B cell (primary cell): Measurements from ENCODE around the gene PPEF2. TPM values are rescaled to one million over a fixed set of nuclear protein-coding genes. Genes with fewer than 3 reads are reported as not detected.

ENCODE experiments used
- ATAC-seq: fragments of 200-7000 bp; cut with Tn5 transposase; one replicate; pipeline ENCODE4 v1.10.0; 2021; ENCODE audit warnings: low read depth, mild to moderate bottlenecking, moderate number of reproducible peaks, moderate library complexity
- CTCF ChIA-PET: fragments of 350-600 bp; sonication (Branson Sonifier 250); formaldehyde crosslinking; loops from one replicate; lab custom pipeline; 2021; ENCODE audit warnings: antibody characterized with exemption, inconsistent platforms; lab: Charles Lee
- POLR2A ChIA-PET: fragments of 350-600 bp; sonication (Branson Sonifier 250); formaldehyde crosslinking; loops from one replicate; lab custom pipeline; 2021; ENCODE audit warnings: antibody characterized with exemption; lab: Charles Lee
- DNase-seq: peaks from one replicate; pipeline ENCODE4 v3.0.0; 2013
- H2AFZ ChIP-seq: 2 replicates; pipeline ENCODE4 v1.6.1; 2012; ENCODE audit warnings: mild to moderate bottlenecking, low read depth, low read length; ENCODE audit not compliant: insufficient read depth, poor library complexity, severe bottlenecking
- H3K27ac ChIP-seq, 2 donors: 1 replicate in 1 of 2; 2 replicates in 1 of 2; pipeline ENCODE4 v1.5.1; 2012 to 2013; ENCODE audit warnings: low read length in 2 of 2, mild to moderate bottlenecking in 2 of 2, moderate library complexity in 1 of 2
- H3K27me3 ChIP-seq, 4 experiments: fragments of 200-600 bp in 1 of 4; sonication (generic) in 1 of 4; replicated peaks in 1 of 4; 1 replicate in 2 of 4; 2 replicates in 2 of 4; pipeline versions ENCODE4 v1.6.1 to v1.7.0; 2013 to 2016; ENCODE audit warnings: low read length in 3 of 4, mild to moderate bottlenecking in 2 of 4, mixed read lengths in 1 of 4, moderate library complexity in 1 of 4; ENCODE audit not compliant: insufficient read depth in 4 of 4, control insufficient read depth in 3 of 4; ENCODE audit errors: control extremely low read depth in 1 of 4
- H3K36me3 ChIP-seq, 2 experiments: replicated peaks in 1 of 2; 1 replicate in 1 of 2; 2 replicates in 1 of 2; pipeline versions ENCODE4 v1.6.1 to v1.7.1; 2013; ENCODE audit warnings: low read length in 1 of 2; ENCODE audit not compliant: insufficient read depth in 2 of 2, control insufficient read depth in 1 of 2; ENCODE audit errors: control extremely low read depth in 1 of 2, extremely low read depth in 1 of 2
- H3K4me1 ChIP-seq, 2 donors: fragments of 200-600 bp in 1 of 2; sonication (generic) in 1 of 2; 1 replicate in 1 of 2; 2 replicates in 1 of 2; pipeline versions ENCODE4 v1.5.1 to v1.6.1; 2013 to 2017; ENCODE audit warnings: low read length in 2 of 2; ENCODE audit not compliant: control insufficient read depth in 2 of 2, insufficient read depth in 2 of 2
- H3K4me2 ChIP-seq: replicated peaks from 2 replicates; pipeline ENCODE3; 2012; ENCODE audit warnings: mild to moderate bottlenecking, low read depth, low read length; ENCODE audit not compliant: poor library complexity, severe bottlenecking
- H3K4me3 ChIP-seq, 5 experiments: fragments of 200-600 bp in 1 of 5; sonication (generic) in 1 of 5; 1 replicate in 3 of 5; 2 replicates in 2 of 5; pipeline versions ENCODE4 v1.5.1 to v1.7.0; 2011 to 2016; ENCODE audit warnings: low read length in 4 of 5, mild to moderate bottlenecking in 4 of 5, low read depth in 2 of 5, control low read depth in 1 of 5, moderate library complexity in 1 of 5; ENCODE audit not compliant: insufficient read depth in 1 of 5; ENCODE audit errors: control extremely low read depth in 1 of 5, extremely low read depth in 1 of 5
- H3K79me2 ChIP-seq: fragments of 200-600 bp; sonication (generic); one replicate; pipeline ENCODE4 v1.6.0; 2016; ENCODE audit warnings: low read length; ENCODE audit not compliant: control insufficient read depth, insufficient read depth
- H3K9ac ChIP-seq: fragments of 200-600 bp; sonication (generic); 2 replicates; pipeline ENCODE4 v1.6.1; 2017; ENCODE audit warnings: mild to moderate bottlenecking, low read length, moderate library complexity
- H3K9me3 ChIP-seq, 3 donors: one replicate each; pipeline versions ENCODE4 v1.6.1 to v1.7.1; 2013; ENCODE audit warnings: low read length in 2 of 3; ENCODE audit not compliant: control insufficient read depth in 2 of 3, insufficient read depth in 1 of 3; ENCODE audit errors: control extremely low read depth in 1 of 3
- H4K20me1 ChIP-seq: 2 replicates; pipeline ENCODE4 v1.6.0; 2012; ENCODE audit warnings: mild to moderate bottlenecking, low read length; ENCODE audit not compliant: insufficient read depth, control insufficient read depth, poor library complexity, severe bottlenecking
- H3K27ac Mint-ChIP-seq: one replicate; pipeline ENCODE4 v1.8.0; 2021; ENCODE audit warnings: mixed read lengths
- H3K27me3 Mint-ChIP-seq: one replicate; pipeline ENCODE4 v1.8.0; 2021; ENCODE audit warnings: mixed read lengths
- H3K4me1 Mint-ChIP-seq: one replicate; pipeline ENCODE4 v1.8.0; 2021; ENCODE audit warnings: mixed read lengths
- H3K4me3 Mint-ChIP-seq: one replicate; pipeline ENCODE4 v1.8.0; 2021; ENCODE audit warnings: mixed read lengths
- H3K9me3 Mint-ChIP-seq: one replicate; pipeline ENCODE4 v1.8.0; 2022; ENCODE audit warnings: mixed read lengths; ENCODE audit not compliant: insufficient read depth
- CTCF ChIP-seq: fragments of 200-600 bp; IDR thresholded peaks from one replicate; pipeline ENCODE4 v1.8.0; 2022; ENCODE audit warnings: antibody characterized with exemption, mild to moderate bottlenecking
- EZH2 ChIP-seq: IDR thresholded peaks from 2 replicates; pipeline ENCODE4 v1.6.1; 2012; ENCODE audit warnings: borderline replicate concordance, low read depth, mild to moderate bottlenecking, moderate library complexity, low read length; ENCODE audit not compliant: insufficient read depth, poor library complexity, severe bottlenecking
- WGBS: methylation state at CpG from one replicate; pipeline ENCODE4 v1.1.5; 2013; ENCODE audit warnings: missing lambda C conversion rate; ENCODE audit not compliant: insufficient coverage; 5-methylcytosine and 5-hydroxymethylcytosine counted together
- intact Hi-C: fragments of 100-400 bp; cut with micrococcal nuclease; formaldehyde crosslinking; loops from one replicate; pipeline ENCODE4 v1.10.0; 2022
- polyA plus RNA-seq: library from polyadenylated mRNA; depleted of rRNA; stranded (reverse); fragments of >200 nt; gene quantifications from 2 replicates; pipeline ENCODE4 v1.2.3, GENCODE V29; 2012
- total RNA-seq, 2 donors: library from RNA; stranded (reverse); fragments of 120-200 nt in 1 of 2; gene quantifications; 1 replicate in 1 of 2; 2 replicates in 1 of 2; pipeline versions ENCODE4 v1.2.3 to v1.2.4, GENCODE V29; 2013 to 2022

PPEF2 gene
- total and polyA plus RNA-seq, 2 donors (not counting 1 experiment from before 2014, with no cell fraction given) = 0.07 to 0.10 TPM

- Histone ChIP-seq H3K27me3 (no peaks in the 10 kb centered on the region), H3K79me2 (peaks cover 15% of the 10 kb centered on the region), H3K4me3 (peak within 1 kb of the TSS; percentile 80 to 98 (median 97)), H2AFZ (peak within 1 kb of the TSS; percentile 95), H3K4me1 (peaks cover 5 to 14% of the 10 kb centered on the region in 2 donors), H3K27ac (peak within 1 kb of the TSS; percentile 78 to 79), H3K9me3 (no peaks in the 10 kb centered on the region), H3K36me3 (peaks cover 0 to 16% of the 10 kb centered on the region in 2 experiments), H3K4me2 (peak within 1 kb of the TSS; percentile 83), H4K20me1 (no peaks in the 10 kb centered on the region), H3K9ac (peak within 1 kb of the TSS; percentile 82)
- CTCF ChIA-PET = interaction anchor here (1.1 to 3.8 kb wide), 6 partner anchors 25 to 217 kb away, joined by 3 to 17 read pairs (median 5); partner anchors contain the start of gene USO1
- Mint-ChIP-seq H3K4me3 (peak within 1 kb of the TSS; percentile 99), H3K4me1 (peaks cover 14% of the 10 kb centered on the region), H3K27me3 (no peaks in the 10 kb centered on the region), H3K9me3 (no peaks in the 10 kb centered on the region), H3K27ac (peak within 1 kb of the TSS; percentile 98)
- no peak for TF ChIP-seq EZH2
- no peak for TF ChIP-seq CTCF
- intact Hi-C loops = loop anchor here (1.0 to 10.0 kb wide), 3 partner anchors 40 to 306 kb away; partner anchors contain the start of genes CDKL2 and SDAD1
- WGBS = under 1% methylated on average over 66 of the region's 66 CpGs
- peak; percentile 91 for DNase-seq
- POLR2A ChIA-PET = interaction anchor here (0.8 to 1.6 kb wide), 2 partner anchors 31 to 428 kb away, joined by 3 to 4 read pairs; no protein-coding TSS in a partner anchor
- ATAC-seq = peak; percentile 75
These were observed 38.5 kb upstream of the PPEF2 start, which contains the start of gene NAAA for GRCh38 chr4:75940692-75941253. Gene NAAA, minus strand, starts transcription at chr4:75941013. Its CDS starts 64 bp downstream, at chr4:75940949.
